GM12892 (cell line): ENCODE data around the gene ZNF91.

ENCODE experiments used
- POLR2A ChIP-seq: IDR thresholded peaks from 2 replicates; pipeline ENCODE4 v1.6.1; 2011; ENCODE audit warnings: low read depth, low read length, control low read depth
- POLR2AphosphoS5 ChIP-seq: IDR thresholded peaks from 2 replicates; pipeline ENCODE4 v1.6.1; 2011; ENCODE audit warnings: low read depth, low read length, control low read depth
- TAF1 ChIP-seq: IDR thresholded peaks from 2 replicates; pipeline ENCODE4 v1.6.1; 2011; ENCODE audit warnings: low read depth, mild to moderate bottlenecking, control low read depth, low read length, borderline replicate concordance

GRCh38 chr19:23309926-23310325 is 85.3 kb downstream of the ZNF91 start:
- no peak for TF ChIP-seq TAF1
- TF ChIP-seq POLR2A = no peak
- no peak for TF ChIP-seq POLR2AphosphoS5
